ENCODE data around the gene PSMC3IP. TPM values are rescaled to one million over a fixed set of nuclear protein-coding genes. Genes with fewer than 3 reads are reported as not detected.
"Not testable (repeated sequence)": the region's sequence is repeated elsewhere in the genome, so short reads cannot be mapped to it uniquely, and the experiment has no call there.

PSMC3IP gene
- total and polyA plus RNA-seq, 2 experiments from 2014 or later: 1.9 to 3.7 TPM

- Histone ChIP-seq H3K79me2 (peaks cover 26% of the 10 kb centered on the region), H4K20me1 (ENCODE audit: insufficient read depth, poor library complexity, severe bottlenecking) (no peaks in the 10 kb centered on the region), H3K9me2 (replicated peaks; ENCODE audit: insufficient read depth) (no peaks in the 10 kb centered on the region), H3K9me3 (ENCODE audit: low read depth) (no peaks in the 10 kb centered on the region), H2AFZ (peak overlapping the region; percentile 74), H3K27ac (peak overlapping the region; percentile 96), H3K4me2 (peak overlapping the region; percentile 98), H3K36me3 (replicated peaks; ENCODE audit: insufficient read depth, low read depth) (no peaks in the 10 kb centered on the region), H3K27me3 (no peaks in the 10 kb centered on the region), H3K4me3 (peak overlapping the region; percentile 77), H3K4me1 (ENCODE audit: insufficient read depth) (peaks cover 15% of the 10 kb centered on the region)
- TF ChIP-seq EZH2phosphoT487 (IDR thresholded peaks at IDR 0.05; ENCODE audit: low read depth, severe bottlenecking, unreplicated experiment) (no peak), CTCF (IDR thresholded peaks at IDR 0.05; ENCODE audit: poor library complexity) (no peak), EZH2 (IDR thresholded peaks at IDR 0.05; ENCODE audit: borderline replicate concordance) (no peak)
- 66% methylated on average over 16 of the region's 16 CpGs for WGBS (ENCODE audit: low lambda C conversion rate, missing lambda C conversion rate)
- no peak for DNase-seq (ENCODE audit: low spot score)
These were observed 23.7 kb downstream of the PSMC3IP start for GRCh38 chr17:42553866-42554249.

- peaks cover 26% of the 10 kb centered on the region for H3K79me2 ChIP-seq
- no peaks in the 10 kb centered on the region for H4K20me1 ChIP-seq (ENCODE audit: insufficient read depth, poor library complexity, severe bottlenecking)
- no peaks in the 10 kb centered on the region for H3K27me3 ChIP-seq
- TF ChIP-seq EZH2 (IDR thresholded peaks at IDR 0.05; ENCODE audit: borderline replicate concordance) (no peak), CTCF (IDR thresholded peaks at IDR 0.05; ENCODE audit: poor library complexity) (no peak), EZH2phosphoT487 (IDR thresholded peaks at IDR 0.05; ENCODE audit: low read depth, severe bottlenecking, unreplicated experiment) (no peak)
- no peak overlapping the region for H3K4me3 ChIP-seq
- no peak overlapping the region for H3K27ac ChIP-seq
- 89% methylated on average over 36 of the region's 45 CpGs for WGBS (ENCODE audit: low lambda C conversion rate, missing lambda C conversion rate)
- no peak overlapping the region for H2AFZ ChIP-seq
- no peaks in the 10 kb centered on the region for H3K36me3 ChIP-seq (replicated peaks; ENCODE audit: insufficient read depth, low read depth)
- peaks cover 20% of the 10 kb centered on the region for H3K4me1 ChIP-seq (ENCODE audit: insufficient read depth)
- DNase-seq (ENCODE audit: low spot score): no peak
- H3K9me3 ChIP-seq (ENCODE audit: low read depth): no peaks in the 10 kb centered on the region
- H3K4me2 ChIP-seq: peak overlapping the region; percentile 98
- H3K9me2 ChIP-seq (replicated peaks; ENCODE audit: insufficient read depth): no peaks in the 10 kb centered on the region
These were observed 24.2 kb downstream of the PSMC3IP start for GRCh38 chr17:42553161-42553818.

GRCh38 chr17:42552736-42553135 lies 24.8 kb downstream of the PSMC3IP start, which contains the start of gene HSD17B1:
TSS of gene HSD17B1 (plus strand) at chr17:42552923. CDS start at chr17:42552934, 11 bp downstream.
- H3K9me2 ChIP-seq (replicated peaks; ENCODE audit: insufficient read depth); H3K36me3 ChIP-seq (replicated peaks; ENCODE audit: insufficient read depth, low read depth); H3K9me3 ChIP-seq (ENCODE audit: low read depth); H2AFZ ChIP-seq; H3K27me3 ChIP-seq; DNase-seq (ENCODE audit: low spot score); H4K20me1 ChIP-seq (ENCODE audit: insufficient read depth, poor library complexity, severe bottlenecking); H3K4me3 ChIP-seq: not testable (repeated sequence)
- H3K4me1 ChIP-seq (ENCODE audit: insufficient read depth): peaks cover 20% of the 10 kb centered on the region
- peaks cover 26% of the 10 kb centered on the region for H3K79me2 ChIP-seq
- H3K27ac ChIP-seq: peak within 1 kb of the TSS; percentile 96
- H3K4me2 ChIP-seq: peak within 1 kb of the TSS; percentile 98
- WGBS (ENCODE audit: low lambda C conversion rate, missing lambda C conversion rate): 97% methylated on average over 9 of the region's 15 CpGs

- Histone ChIP-seq H2AFZ (no peak overlapping the region), H3K36me3 (replicated peaks; ENCODE audit: insufficient read depth, low read depth) (no peaks in the 10 kb centered on the region), H3K27me3 (no peaks in the 10 kb centered on the region), H3K79me2 (peaks cover 8% of the 10 kb centered on the region), H3K9me3 (ENCODE audit: low read depth) (no peaks in the 10 kb centered on the region), H4K20me1 (ENCODE audit: insufficient read depth, poor library complexity, severe bottlenecking) (no peaks in the 10 kb centered on the region), H3K9me2 (replicated peaks; ENCODE audit: insufficient read depth) (no peaks in the 10 kb centered on the region), H3K4me3 (peak overlapping the region; percentile 51), H3K4me2 (peak overlapping the region; percentile 79), H3K27ac (no peak overlapping the region), H3K4me1 (ENCODE audit: insufficient read depth) (peaks cover 14% of the 10 kb centered on the region)
- WGBS (ENCODE audit: low lambda C conversion rate, missing lambda C conversion rate): 81% methylated on average over 14 of the region's 14 CpGs
- TF ChIP-seq CTCF (IDR thresholded peaks at IDR 0.05; ENCODE audit: poor library complexity): no peak
- no peak for TF ChIP-seq EZH2 (IDR thresholded peaks at IDR 0.05; ENCODE audit: borderline replicate concordance)
- TF ChIP-seq EZH2phosphoT487 (IDR thresholded peaks at IDR 0.05; ENCODE audit: low read depth, severe bottlenecking, unreplicated experiment): no peak
- no peak for DNase-seq (ENCODE audit: low spot score)
These were observed 28.4 kb downstream of the PSMC3IP start for GRCh38 chr17:42548993-42549755.

Data from hepatocyte (in vitro differentiated cells).